ENCODE results near the gene LIPH. TPM values are rescaled to one million over a fixed set of nuclear protein-coding genes. Genes with fewer than 3 reads are reported as not detected.

Gene LIPH
- total RNA-seq, 1 donor, result 0.36 TPM

DNA sequence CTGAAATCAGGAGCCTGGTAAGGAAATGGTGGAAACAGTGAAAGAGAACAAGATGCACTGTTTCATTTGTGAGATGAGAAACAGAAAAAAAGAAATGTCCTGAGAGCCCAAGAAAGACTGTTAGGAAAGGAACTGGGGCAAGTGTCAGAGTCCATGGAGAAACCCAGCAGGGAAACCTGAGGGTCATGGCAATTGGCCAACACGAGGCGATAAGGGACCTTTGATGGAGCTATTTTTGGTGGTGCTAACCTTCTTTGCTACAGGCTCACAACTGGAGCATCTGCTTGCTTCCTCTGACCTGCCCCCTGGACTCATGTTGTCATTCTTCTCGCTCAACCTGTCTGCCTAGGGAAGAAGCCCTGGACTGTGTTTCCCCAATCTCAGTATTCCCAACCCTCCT, 49.4 kb downstream of the LIPH start:
- H3K4me3 ChIP-seq (ENCODE audit: low read depth, low read length), result no peak overlapping the region
- TF ChIP-seq, protein P1, sequence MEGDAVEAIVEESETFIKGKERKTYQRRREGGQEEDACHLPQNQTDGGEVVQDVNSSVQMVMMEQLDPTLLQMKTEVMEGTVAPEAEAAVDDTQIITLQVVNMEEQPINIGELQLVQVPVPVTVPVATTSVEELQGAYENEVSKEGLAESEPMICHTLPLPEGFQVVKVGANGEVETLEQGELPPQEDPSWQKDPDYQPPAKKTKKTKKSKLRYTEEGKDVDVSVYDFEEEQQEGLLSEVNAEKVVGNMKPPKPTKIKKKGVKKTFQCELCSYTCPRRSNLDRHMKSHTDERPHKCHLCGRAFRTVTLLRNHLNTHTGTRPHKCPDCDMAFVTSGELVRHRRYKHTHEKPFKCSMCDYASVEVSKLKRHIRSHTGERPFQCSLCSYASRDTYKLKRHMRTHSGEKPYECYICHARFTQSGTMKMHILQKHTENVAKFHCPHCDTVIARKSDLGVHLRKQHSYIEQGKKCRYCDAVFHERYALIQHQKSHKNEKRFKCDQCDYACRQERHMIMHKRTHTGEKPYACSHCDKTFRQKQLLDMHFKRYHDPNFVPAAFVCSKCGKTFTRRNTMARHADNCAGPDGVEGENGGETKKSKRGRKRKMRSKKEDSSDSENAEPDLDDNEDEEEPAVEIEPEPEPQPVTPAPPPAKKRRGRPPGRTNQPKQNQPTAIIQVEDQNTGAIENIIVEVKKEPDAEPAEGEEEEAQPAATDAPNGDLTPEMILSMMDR (IDR thresholded peaks at IDR 0.05; ENCODE audit: insufficient read depth, low read length), result no peak
- DNase-seq (ENCODE audit: low read depth), result no peak

DNA sequence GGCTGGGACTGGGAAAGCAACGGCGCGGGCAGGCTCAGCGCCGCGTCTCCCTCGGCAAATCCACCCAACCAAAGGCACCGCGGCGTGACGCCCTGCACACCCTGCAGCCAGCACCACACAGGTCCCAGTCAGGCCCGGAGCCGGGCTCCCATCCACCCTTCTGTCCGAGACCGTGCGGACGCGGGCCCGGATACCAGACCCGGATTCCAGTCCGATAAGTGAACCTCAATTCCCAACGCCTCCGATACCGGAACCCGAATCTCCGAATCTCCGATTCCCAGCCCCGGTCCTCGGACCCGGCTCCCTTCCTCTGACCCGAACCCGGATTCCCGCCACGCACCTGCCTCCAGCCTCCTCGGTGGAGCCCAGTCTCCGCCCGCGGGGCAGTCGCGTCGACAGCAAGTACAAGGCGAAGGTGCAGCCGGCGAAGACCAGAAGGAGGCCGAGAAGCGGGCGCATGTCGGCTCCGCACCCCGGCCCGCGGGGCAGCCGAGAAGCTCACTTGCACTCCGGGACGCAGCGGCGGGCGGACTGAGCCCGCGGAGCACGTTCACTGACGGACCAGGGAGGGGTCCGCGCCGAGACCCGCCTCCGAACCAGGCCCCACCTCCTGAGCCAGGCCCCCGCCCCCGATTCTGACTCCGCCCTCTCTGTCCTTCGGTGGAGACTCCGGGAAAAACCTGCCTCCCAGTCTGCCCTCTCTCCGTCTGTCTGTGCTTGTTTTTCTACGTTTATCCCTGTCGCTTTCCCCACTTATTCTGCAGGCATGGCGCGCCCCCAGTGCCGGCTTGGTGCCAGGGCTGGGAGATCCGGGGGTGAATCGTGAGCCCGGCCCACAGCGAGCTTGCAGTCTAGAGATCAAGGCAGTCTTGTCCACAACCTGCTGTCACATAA, 53.6 kb downstream of the LIPH start, which contains the start of gene TMEM41A:
TSS of gene TMEM41A (minus strand) at position 533 of the 894 bp plus-strand sequence. CDS start at position 459, 74 bp downstream.
- peak; percentile 84 for DNase-seq (ENCODE audit: low read depth)
- H3K4me3 ChIP-seq (ENCODE audit: low read depth, low read length), result peak within 1 kb of the TSS; percentile 88
- TF ChIP-seq, protein P1 (IDR thresholded peaks at IDR 0.05; ENCODE audit: insufficient read depth, low read length), result no peak

DNA sequence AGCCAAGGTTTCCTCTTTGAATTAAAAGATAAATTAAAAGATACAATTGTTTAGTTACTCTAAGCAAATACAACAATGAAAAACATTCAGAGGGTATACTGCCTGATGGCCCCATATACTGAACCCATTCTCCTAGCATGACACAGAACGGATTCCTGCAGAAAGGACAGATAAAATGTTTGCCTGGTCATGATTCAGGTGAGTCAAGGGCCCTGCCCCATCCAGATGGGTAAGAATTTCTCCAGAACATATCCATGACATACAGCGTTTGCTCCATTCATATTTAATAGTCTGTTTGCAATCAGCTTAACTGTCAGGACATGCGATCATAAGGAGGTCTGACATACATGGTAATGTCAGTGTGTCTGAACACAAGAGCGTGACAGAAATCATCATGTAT, 62.1 kb downstream of the LIPH start:
- DNase-seq (ENCODE audit: low read depth), result no peak
- no peak overlapping the region for H3K4me3 ChIP-seq (ENCODE audit: low read depth, low read length)
- TF ChIP-seq, protein P1 (IDR thresholded peaks at IDR 0.05; ENCODE audit: insufficient read depth, low read length), result no peak

DNA sequence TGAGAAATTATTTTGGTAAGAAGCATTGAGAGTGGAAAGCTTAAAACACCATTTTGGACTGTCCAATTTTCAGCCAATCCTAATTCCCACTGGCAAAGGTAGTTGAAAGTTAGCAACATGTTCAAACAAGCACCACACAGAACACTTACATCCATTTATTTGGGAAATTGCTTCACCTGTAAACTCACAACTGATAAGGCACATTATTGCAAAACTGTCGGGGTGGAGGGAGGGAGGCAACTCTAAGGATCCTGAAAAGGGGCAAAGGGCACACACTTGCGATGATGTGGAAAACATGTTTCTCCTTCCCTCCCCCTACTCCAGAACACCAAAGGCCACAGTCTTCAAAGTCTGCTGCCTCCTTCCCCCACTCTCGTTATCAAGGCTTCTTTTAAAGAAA, 62.9 kb downstream of the LIPH start:
- no peak overlapping the region for H3K4me3 ChIP-seq (ENCODE audit: low read depth, low read length)
- no peak for DNase-seq (ENCODE audit: low read depth)
- TF ChIP-seq, protein P1 (IDR thresholded peaks at IDR 0.05; ENCODE audit: insufficient read depth, low read length), result no peak

DNA sequence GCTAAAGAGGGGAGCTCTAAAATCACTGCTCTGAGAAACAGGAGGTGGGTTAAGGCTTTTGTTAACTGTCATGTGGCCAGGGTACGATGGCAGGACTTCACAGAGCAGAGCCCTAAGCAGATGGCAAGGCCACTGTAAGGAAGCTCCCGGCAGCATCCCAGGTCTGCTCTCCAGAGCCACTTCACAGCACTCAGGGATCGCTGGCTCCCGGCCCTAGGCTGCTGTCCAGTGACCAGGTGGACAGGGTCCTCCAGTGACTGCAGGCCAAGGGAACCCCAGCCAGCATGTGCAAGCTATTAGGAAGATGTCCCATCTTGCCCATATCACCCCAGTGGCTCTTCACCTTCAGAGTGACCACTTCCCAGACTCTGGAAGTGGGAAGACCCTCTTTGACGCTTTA, 63.9 kb downstream of the LIPH start:
- TF ChIP-seq, protein P1 (IDR thresholded peaks at IDR 0.05; ENCODE audit: insufficient read depth, low read length), result no peak
- no peak overlapping the region for H3K4me3 ChIP-seq (ENCODE audit: low read depth, low read length)
- DNase-seq (ENCODE audit: low read depth), result no peak

DNA sequence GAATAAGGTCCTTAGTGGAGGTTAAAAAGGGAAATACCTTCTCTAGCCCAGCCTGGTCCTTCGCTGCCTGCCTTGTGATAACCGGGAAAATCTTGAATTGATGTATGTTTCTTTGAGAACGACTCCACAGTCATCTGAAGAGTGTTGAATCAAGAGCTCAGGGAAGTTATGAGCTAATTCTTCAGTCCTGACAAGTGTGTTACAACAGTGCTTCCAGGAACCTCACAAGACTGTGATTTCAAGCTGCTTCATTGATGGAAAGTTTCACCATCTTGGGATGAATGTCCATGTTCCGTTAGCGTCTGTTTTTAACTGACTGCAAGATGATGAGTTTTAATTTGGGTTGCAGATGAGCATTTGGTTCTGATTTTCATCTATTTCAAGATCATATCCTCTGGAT, 66.0 kb downstream of the LIPH start:
- TF ChIP-seq, protein P1 (IDR thresholded peaks at IDR 0.05; ENCODE audit: insufficient read depth, low read length), result no peak
- no peak overlapping the region for H3K4me3 ChIP-seq (ENCODE audit: low read depth, low read length)

More for the DNA sequence above, 66.0 kb downstream of the LIPH start:
- no peak for DNase-seq (ENCODE audit: low read depth)
